H9 (cell line): ENCODE results near the gene MYOZ3. TPM values are rescaled to one million over a fixed set of nuclear protein-coding genes. Genes with fewer than 3 reads are reported as not detected.

Experiments used
- DNase-seq: peaks from one replicate; pipeline ENCODE4 v3.0.0-alpha.2; 2017
- H2AFZ ChIP-seq: one replicate; pipeline ENCODE4 v1.6.1; 2013; ENCODE audit warnings: mild to moderate bottlenecking, low read length, control low read depth, moderate library complexity
- H2AK5ac ChIP-seq: 2 replicates; pipeline ENCODE4 v1.6.1; 2013; ENCODE audit warnings: low read length, control low read depth, mixed read lengths; ENCODE audit not compliant: insufficient read length
- H2BK120ac ChIP-seq: one replicate; pipeline ENCODE4 v1.6.1; 2013; ENCODE audit warnings: low read depth, mild to moderate bottlenecking, low read length, control low read depth, inconsistent platforms; ENCODE audit not compliant: poor library complexity, severe bottlenecking
- H2BK12ac ChIP-seq: 2 replicates; pipeline ENCODE4 v1.6.1; 2013; ENCODE audit warnings: low read length, control low read depth, mixed read lengths, low read depth; ENCODE audit not compliant: insufficient read length
- H2BK15ac ChIP-seq: 2 replicates; pipeline ENCODE4 v1.6.1; 2013; ENCODE audit warnings: low read depth, low read length, control low read depth
- H2BK20ac ChIP-seq: one replicate; pipeline ENCODE4 v1.6.1; 2013; ENCODE audit warnings: low read depth, mild to moderate bottlenecking, low read length, control low read depth, inconsistent platforms; ENCODE audit not compliant: poor library complexity, severe bottlenecking
- H2BK5ac ChIP-seq: 2 replicates; pipeline ENCODE4 v1.6.1; 2013; ENCODE audit warnings: low read length, control low read depth, mixed read lengths; ENCODE audit not compliant: insufficient read length
- H3K14ac ChIP-seq: 2 replicates; pipeline ENCODE4 v1.6.1; 2013; ENCODE audit warnings: low read length, control low read depth; ENCODE audit not compliant: insufficient read depth
- H3K18ac ChIP-seq: 2 replicates; pipeline ENCODE4 v1.6.1; 2013; ENCODE audit warnings: low read depth, mild to moderate bottlenecking, mixed read lengths, low read length, control low read depth; ENCODE audit not compliant: insufficient read length
- H3K23ac ChIP-seq: 2 replicates; pipeline ENCODE4 v1.6.1; 2013; ENCODE audit warnings: low read length, control low read depth, mixed read lengths, low read depth; ENCODE audit not compliant: insufficient read length
- H3K23me2 ChIP-seq: 2 replicates; pipeline ENCODE4 v1.6.1; 2013; ENCODE audit warnings: low read depth, mild to moderate bottlenecking, mixed read lengths, low read length, control low read depth; ENCODE audit not compliant: insufficient read length, poor library complexity, severe bottlenecking
- H3K27ac ChIP-seq: 2 replicates; pipeline ENCODE4 v1.5.1; 2013; ENCODE audit warnings: low read length, control low read depth, mixed read lengths, low read depth; ENCODE audit not compliant: insufficient read length
- H3K27me3 ChIP-seq: 2 replicates; pipeline ENCODE4 v1.6.1; 2013; ENCODE audit warnings: low read length, control low read depth, inconsistent platforms; ENCODE audit not compliant: insufficient read depth
- H3K4ac ChIP-seq: 2 replicates; pipeline ENCODE4 v1.6.1; 2013; ENCODE audit warnings: low read depth, mild to moderate bottlenecking, control low read depth, inconsistent platforms, low read length, moderate library complexity
- H3K4me1 ChIP-seq: 2 replicates; pipeline ENCODE4 v1.6.1; 2013; ENCODE audit warnings: low read length, control low read depth, inconsistent platforms; ENCODE audit not compliant: insufficient read depth
- H3K4me2 ChIP-seq: 2 replicates; pipeline ENCODE4 v1.6.1; 2013; ENCODE audit warnings: low read length, control low read depth, mixed read lengths; ENCODE audit not compliant: insufficient read length, insufficient read depth
- H3K56ac ChIP-seq: 2 replicates; pipeline ENCODE4 v1.6.1; 2013; ENCODE audit warnings: low read depth, mild to moderate bottlenecking, mixed read lengths, low read length, control low read depth; ENCODE audit not compliant: insufficient read length
- H3K79me1 ChIP-seq: 2 replicates; pipeline ENCODE4 v1.6.1; 2013; ENCODE audit warnings: low read depth, mild to moderate bottlenecking, moderate library complexity, low read length, control low read depth, inconsistent platforms; ENCODE audit not compliant: insufficient read depth, poor library complexity, severe bottlenecking
- H3K79me2 ChIP-seq: 2 replicates; pipeline ENCODE4 v1.6.1; 2013; ENCODE audit warnings: low read length, control low read depth, inconsistent platforms; ENCODE audit not compliant: insufficient read depth
- H3K9ac ChIP-seq: 2 replicates; pipeline ENCODE4 v1.6.1; 2013; ENCODE audit warnings: low read length, control low read depth, mixed read lengths; ENCODE audit not compliant: insufficient read length; ENCODE audit errors: extremely low read depth
- H3K9me3 ChIP-seq: one replicate; pipeline ENCODE4 v1.6.1; 2013; ENCODE audit warnings: low read depth, low read length, inconsistent platforms; ENCODE audit not compliant: control insufficient read depth
- H3T11ph ChIP-seq: one replicate; pipeline ENCODE4 v1.6.1; 2013; ENCODE audit warnings: mild to moderate bottlenecking, low read length, control low read depth, inconsistent platforms
- H4K20me1 ChIP-seq: one replicate; pipeline ENCODE4 v1.6.1; 2013; ENCODE audit not compliant: control insufficient read depth, insufficient read length, insufficient read depth
- H4K5ac ChIP-seq: 2 replicates; pipeline ENCODE4 v1.6.1; 2013; ENCODE audit warnings: low read depth, mild to moderate bottlenecking, mixed read lengths, low read length, control low read depth; ENCODE audit not compliant: insufficient read length
- H4K8ac ChIP-seq: replicated peaks from 2 replicates; pipeline ENCODE4 v1.6.1; 2013; ENCODE audit warnings: low read length, control low read depth, mixed read lengths, low read depth; ENCODE audit not compliant: insufficient read length
- H4K91ac ChIP-seq: 2 replicates; pipeline ENCODE4 v1.6.1; 2013; ENCODE audit warnings: low read depth, mild to moderate bottlenecking, moderate library complexity, mixed read lengths, low read length, control low read depth; ENCODE audit not compliant: insufficient read length
- H3K27ac Mint-ChIP-seq, 3 experiments: 2 replicates in 2 of 3; 3 replicates in 1 of 3; pipeline ENCODE4 v1.8.0; 2020 to 2021; ENCODE audit warnings: mixed read lengths in 3 of 3, mild to moderate bottlenecking in 1 of 3, moderate library complexity in 1 of 3
- H3K27me3 Mint-ChIP-seq: 2 replicates; pipeline ENCODE4 v1.8.0; 2021; ENCODE audit warnings: low read depth, mild to moderate bottlenecking, moderate library complexity, mixed read lengths
- H3K36me3 Mint-ChIP-seq, 3 experiments: 2 replicates in 2 of 3; 3 replicates in 1 of 3; pipeline ENCODE4 v1.8.0; 2020 to 2021; ENCODE audit warnings: low read depth in 3 of 3, mixed read lengths in 3 of 3; ENCODE audit not compliant: insufficient read depth in 1 of 3
- H3K4me1 Mint-ChIP-seq, 2 experiments: 2 replicates each; pipeline ENCODE4 v1.8.0; 2020; ENCODE audit warnings: mixed read lengths in 2 of 2
- H3K4me3 Mint-ChIP-seq, 2 experiments: 2 replicates in 1 of 2; 3 replicates in 1 of 2; pipeline ENCODE4 v1.8.0; 2020 to 2021; ENCODE audit warnings: mild to moderate bottlenecking in 2 of 2, mixed read lengths in 2 of 2, moderate library complexity in 1 of 2
- H3K9me3 Mint-ChIP-seq, 2 experiments: 2 replicates in 1 of 2; 3 replicates in 1 of 2; pipeline ENCODE4 v1.8.0; 2020; ENCODE audit warnings: mild to moderate bottlenecking in 2 of 2, mixed read lengths in 2 of 2, moderate library complexity in 1 of 2
- WGBS: extraction: QIAGEN DNeasy Blood & Tissue Kit; methylation state at CpG from one replicate; pipeline ENCODE4 v1.1.7; 2013; ENCODE audit warnings: missing lambda C conversion rate, low lambda C conversion rate, mixed read lengths; ENCODE audit not compliant: insufficient read length; ENCODE audit errors: extremely low coverage; 5-methylcytosine and 5-hydroxymethylcytosine counted together
- total RNA-seq: library from RNA; stranded (reverse); gene quantifications from 2 replicates; pipeline ENCODE4 v1.2.1, GENCODE V29; 2021
- TF ChIP-seq, protein P1 (sequence below): fragments of 200-600 bp; sonication (generic); conservative IDR thresholded peaks from 3 replicates; pipeline ENCODE4 v1.8.0; 2021; ENCODE audit warnings: antibody characterized with exemption, mild to moderate bottlenecking

The MYOZ3 gene
- total RNA-seq, 1 experiment from 2014 or later, result 18.1 TPM

GRCh38 chr5:150648294-150649107, 12.6 kb upstream of the MYOZ3 start:
- H3K56ac ChIP-seq, result no peak overlapping the region
- H3K18ac ChIP-seq, result no peak overlapping the region
- H3K4me2 ChIP-seq, result no peak overlapping the region
- no peak overlapping the region for H4K91ac ChIP-seq
- H3K4me1 ChIP-seq, result peaks cover 2% of the 10 kb centered on the region; the same call in 1 of the 2 replicates
- H2BK20ac ChIP-seq, result no peak overlapping the region
- H3K79me2 ChIP-seq, result no peaks in the 10 kb centered on the region
- H3K9me3 ChIP-seq, result no peaks in the 10 kb centered on the region
- H3K9ac ChIP-seq, result no peak overlapping the region
- H4K8ac ChIP-seq, result no peak overlapping the region
- H2AFZ ChIP-seq, result no peak overlapping the region
- H3K23ac ChIP-seq, result no peak overlapping the region
- Mint-ChIP-seq H3K36me3 (no peaks in the 10 kb centered on the region), H3K27ac (peak overlapping the region in 1 of 3 experiments; percentile 56; a peak in 1 of 7 replicates), H3K9me3 (no peaks in the 10 kb centered on the region), H3K4me1 (peaks cover 37 to 49% of the 10 kb centered on the region in 2 experiments), H3K4me3 (no peak overlapping the region), H3K27me3 (no peaks in the 10 kb centered on the region; the same call in 1 of the 2 replicates)
- H4K20me1 ChIP-seq, result no peaks in the 10 kb centered on the region
- H3K27ac ChIP-seq, result no peak overlapping the region
- no peak overlapping the region for H2BK12ac ChIP-seq
- H3K27me3 ChIP-seq, result no peaks in the 10 kb centered on the region
- WGBS, result no CpG with 5 or more reads among the region's 16 CpGs
- H2BK120ac ChIP-seq, result no peak overlapping the region
- no peak overlapping the region for H3T11ph ChIP-seq
- H3K79me1 ChIP-seq, result no peaks in the 10 kb centered on the region
- H2BK5ac ChIP-seq, result no peak overlapping the region
- no peak overlapping the region for H2BK15ac ChIP-seq
- no peak overlapping the region for H2AK5ac ChIP-seq
- H3K23me2 ChIP-seq, result no peaks in the 10 kb centered on the region
- TF ChIP-seq, protein P1, sequence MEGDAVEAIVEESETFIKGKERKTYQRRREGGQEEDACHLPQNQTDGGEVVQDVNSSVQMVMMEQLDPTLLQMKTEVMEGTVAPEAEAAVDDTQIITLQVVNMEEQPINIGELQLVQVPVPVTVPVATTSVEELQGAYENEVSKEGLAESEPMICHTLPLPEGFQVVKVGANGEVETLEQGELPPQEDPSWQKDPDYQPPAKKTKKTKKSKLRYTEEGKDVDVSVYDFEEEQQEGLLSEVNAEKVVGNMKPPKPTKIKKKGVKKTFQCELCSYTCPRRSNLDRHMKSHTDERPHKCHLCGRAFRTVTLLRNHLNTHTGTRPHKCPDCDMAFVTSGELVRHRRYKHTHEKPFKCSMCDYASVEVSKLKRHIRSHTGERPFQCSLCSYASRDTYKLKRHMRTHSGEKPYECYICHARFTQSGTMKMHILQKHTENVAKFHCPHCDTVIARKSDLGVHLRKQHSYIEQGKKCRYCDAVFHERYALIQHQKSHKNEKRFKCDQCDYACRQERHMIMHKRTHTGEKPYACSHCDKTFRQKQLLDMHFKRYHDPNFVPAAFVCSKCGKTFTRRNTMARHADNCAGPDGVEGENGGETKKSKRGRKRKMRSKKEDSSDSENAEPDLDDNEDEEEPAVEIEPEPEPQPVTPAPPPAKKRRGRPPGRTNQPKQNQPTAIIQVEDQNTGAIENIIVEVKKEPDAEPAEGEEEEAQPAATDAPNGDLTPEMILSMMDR, result no peak
- H4K5ac ChIP-seq, result no peak overlapping the region
- no peak overlapping the region for H3K4ac ChIP-seq
- H3K14ac ChIP-seq, result no peak overlapping the region
- no peak for DNase-seq
